UCSD-AML1 (cell line): Measurements from ENCODE around the gene SYNGR1.
"Not testable (repeated sequence)": the region's sequence is repeated elsewhere in the genome, so short reads cannot be mapped to it uniquely, and the experiment has no call there.

Experiments
- DNase-seq: peaks from one replicate; lab custom pipeline; 2025; ENCODE audit not compliant: unreplicated experiment; lab: John Stamatoyannopoulos, UW

The SYNGR1 gene

DNA sequence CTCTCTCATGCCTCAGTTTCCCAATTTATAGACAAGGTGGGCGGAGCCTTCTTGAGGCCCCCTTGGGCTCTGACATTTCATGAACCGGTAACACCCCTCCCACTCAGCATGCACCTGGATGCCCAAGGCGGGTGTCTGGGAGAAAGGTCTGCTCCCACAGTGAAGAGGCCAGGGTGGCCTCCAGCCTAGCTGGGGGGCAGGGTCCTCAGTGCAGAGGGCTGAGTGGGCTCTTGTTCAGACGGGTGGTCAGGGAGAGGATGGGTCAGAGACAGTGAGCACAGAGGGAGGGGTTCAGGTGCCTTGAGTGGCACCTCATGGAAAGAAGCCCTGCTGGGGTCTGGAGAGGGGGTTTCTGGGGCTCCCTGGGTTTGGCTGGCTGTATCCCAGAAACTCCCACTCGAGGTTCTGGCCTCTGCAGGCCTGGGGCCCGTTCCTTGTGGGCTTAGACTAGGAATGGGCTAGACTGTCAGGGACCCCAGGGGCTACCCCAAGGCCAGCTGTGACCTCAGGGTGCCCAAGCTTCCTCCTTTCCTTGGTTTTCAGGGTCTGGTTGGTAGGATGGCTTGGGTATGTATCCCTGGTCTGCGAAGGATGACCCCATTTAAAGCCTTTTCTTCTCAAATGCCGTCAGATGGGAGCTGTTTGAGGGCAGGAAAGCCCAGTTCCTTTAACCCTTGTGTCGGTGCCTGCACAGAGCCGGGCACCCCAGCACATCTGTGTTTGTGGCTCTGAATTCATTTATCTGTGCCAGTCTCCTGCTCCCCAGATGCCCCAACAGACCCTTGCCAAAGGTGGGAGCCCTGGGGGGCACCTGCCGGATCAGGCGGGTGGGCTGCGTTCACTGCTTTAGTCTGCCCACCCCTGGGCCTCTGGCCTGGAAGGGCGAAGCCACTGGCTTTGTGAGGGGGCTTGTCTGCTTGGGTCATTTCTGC lies 1.2 kb downstream of the SYNGR1 start:
- DNase-seq = no peak

DNA sequence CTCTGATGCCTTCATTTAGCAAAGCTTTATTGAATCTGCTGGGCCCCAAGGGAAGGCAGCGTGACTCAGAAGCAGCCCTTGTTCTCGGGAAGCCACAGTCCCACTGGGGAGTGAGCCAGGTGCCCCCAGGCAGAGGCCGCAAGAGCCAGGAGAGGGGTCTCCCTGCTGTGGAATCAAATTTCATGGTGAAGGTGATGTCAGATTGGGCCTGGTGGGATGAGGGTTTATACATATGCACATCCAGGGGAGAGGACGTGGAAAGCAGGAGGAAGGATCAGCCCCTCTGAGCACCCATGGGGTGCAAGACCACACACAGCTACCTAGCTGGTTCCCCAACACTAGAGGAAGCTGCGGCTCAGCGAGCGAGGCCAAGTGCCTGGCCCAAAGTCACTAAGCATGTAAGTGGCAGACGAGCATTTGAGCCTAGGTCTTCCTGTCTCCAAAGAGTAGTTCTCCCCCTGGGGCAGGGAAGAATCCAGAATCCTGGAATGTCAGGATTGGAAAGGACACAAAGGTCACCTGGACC lies 2.0 kb downstream of the SYNGR1 start:
- DNase-seq = no peak

DNA sequence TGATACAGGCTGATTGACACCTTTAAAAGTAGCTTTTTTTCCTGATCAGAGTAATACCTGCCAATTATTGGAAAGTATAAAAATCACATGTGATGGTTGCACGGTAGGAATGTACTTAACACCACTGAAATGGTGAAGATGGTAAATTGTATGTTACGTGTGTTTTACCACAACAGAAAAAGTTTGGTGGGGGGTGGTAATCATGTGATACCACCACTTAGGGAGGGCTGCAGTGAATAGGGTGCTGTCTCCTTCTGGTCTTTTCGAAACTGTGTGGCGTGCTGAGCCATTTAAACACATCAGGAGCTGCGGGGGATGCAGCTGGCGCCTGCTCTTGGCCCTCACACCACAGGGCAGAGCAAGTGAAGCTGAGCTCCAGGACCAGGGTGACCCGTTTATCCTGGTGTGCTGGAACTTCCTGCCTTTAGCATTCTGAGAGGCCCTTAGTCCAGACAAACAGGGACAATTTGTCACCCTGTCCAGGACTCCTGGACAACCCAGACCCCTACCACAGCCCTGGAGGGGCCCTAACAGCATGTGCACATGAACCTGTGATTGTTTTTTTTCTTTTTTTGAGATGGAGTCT lies 2.6 kb downstream of the SYNGR1 start:
- DNase-seq = no peak

DNA sequence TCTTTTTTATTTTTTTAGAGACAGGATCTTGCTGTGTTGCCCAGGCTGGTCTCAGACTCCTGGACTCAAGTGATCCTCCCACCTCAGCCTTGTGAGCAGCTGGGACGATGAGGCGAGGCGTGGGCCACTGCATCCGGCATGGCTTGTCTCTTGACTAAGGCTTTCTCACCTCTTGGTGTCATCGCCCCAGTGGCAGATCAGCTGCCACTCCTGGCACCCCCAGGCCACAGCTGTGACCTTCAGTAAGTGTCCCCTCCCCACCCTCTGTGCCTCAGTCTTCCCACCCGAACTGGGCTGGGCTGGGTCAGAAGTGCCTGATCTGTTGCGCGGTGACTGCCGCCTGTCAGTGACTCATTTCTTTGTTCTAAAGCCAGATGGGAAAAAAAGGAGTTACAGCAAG lies 3.6 kb downstream of the SYNGR1 start:
- no peak for DNase-seq

- DNase-seq = no peak
Observed at GRCh38 chr22:39355080-39355479, 5.3 kb downstream of the SYNGR1 start.

GRCh38 chr22:39355805-39356204 lies 6.0 kb downstream of the SYNGR1 start:
- not testable (repeated sequence) for DNase-seq

GRCh38 chr22:39356464-39356863 lies 6.7 kb downstream of the SYNGR1 start:
- no peak for DNase-seq

DNA sequence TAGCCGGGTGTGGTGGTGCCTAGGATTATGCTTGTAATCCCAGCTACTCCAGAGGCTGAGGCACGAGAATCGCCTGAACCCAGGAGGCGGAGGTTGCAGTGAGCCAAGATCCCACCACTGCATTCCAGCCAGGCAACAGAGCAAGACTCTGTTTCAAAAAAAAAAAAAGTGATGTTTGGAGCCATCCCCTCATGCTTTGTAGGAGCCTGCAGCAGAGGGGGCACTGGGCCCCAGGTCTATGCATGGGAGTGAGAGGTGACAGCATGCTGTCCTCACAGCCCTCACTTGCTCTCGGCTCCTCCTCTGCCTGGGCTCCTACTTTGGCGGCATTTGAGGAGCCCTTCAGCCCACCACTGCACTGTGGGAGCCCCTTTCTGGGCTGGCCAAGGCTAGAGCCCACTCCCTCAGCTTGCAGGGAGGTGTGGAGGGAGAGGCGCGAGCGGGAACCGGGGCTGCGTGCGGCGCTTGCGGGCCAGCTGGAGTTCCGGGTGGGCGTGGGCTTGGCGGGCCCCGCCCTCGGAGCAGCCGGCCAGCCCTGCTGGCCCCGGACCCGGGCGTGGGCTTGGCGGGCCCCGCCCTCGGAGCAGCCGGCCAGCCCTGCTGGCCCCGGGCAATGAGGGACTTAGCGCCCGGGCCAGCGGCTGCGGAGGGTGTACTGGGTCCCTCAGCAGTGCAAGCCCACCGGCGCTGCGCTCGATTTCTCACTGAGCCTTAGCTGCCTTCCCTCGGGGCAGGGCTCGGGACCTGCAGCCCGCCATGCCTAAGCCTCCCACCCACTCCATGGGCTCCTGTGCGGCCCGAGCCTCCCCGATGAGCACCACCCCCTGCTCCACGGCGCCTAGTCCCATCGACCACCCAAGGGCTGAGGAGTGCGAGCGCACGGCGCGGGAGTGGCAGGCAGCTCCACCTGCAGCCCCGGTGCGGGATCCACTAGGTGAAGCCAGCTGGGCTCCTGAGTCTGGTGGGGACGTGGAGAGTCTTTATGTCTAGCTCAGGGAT lies 7.6 kb downstream of the SYNGR1 start:
- DNase-seq = not testable (repeated sequence)

DNA sequence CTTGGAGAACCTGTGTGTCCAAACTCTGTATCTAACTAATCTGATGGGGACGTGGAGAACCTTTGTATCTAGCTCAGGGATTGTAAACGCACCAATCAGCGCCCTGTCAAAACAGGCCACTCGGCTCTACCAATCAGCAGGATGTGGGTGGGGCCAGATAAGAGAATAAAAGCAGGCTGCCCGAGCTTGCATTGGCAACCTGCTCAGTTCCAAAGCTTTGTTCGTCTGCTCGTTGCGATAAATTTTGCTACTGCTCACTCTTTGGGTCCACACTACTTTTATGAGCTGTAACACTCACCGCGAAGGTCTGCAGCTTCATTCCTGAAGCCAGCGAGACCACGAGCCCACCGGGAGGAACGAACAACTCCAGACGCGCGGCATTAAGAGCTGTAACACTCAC lies 8.4 kb downstream of the SYNGR1 start:
- DNase-seq = not testable (repeated sequence)

GRCh38 chr22:39359659-39360195 lies 9.9 kb downstream of the SYNGR1 start:
- DNase-seq = no peak

GRCh38 chr22:39360242-39360641 lies 10.5 kb downstream of the SYNGR1 start:
- DNase-seq = no peak

DNA sequence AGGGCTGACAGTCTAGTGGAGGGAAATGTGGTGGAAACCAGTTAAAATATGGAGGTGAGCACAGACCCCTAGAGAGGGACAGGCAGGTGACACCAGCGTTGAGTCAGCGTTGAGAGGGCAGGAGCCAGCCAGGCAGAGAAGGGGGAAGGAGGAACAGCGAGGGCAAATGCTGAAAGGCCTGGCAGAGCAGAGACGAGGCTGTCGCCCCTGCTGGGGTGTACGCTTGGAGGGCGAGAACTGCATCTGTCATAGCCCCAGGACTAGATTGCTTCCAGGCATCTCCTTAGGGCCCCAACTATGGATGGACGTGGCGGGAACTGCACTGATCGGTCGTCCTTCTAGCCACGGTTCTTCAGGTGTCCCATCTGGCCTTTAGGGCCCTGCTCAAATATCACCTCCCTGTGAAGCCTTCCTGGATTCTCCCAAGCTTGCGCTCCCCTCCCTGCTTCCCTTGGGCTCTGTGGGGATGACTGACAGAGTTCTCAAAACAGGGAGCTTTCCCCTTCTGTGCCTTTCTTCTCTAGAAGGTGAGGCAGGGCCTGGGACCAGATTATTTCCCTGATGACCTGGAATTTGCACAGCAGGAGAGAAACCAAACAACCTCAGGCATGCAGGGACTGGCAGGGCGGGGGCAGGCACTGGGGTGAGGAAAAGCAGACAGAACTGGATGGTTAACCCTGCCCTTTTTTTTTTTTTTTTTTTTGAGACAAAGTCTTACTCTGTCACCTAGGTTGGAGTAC lies 11.1 kb downstream of the SYNGR1 start:
- DNase-seq = no peak

- no peak for DNase-seq
Observed at GRCh38 chr22:39361496-39361895, 11.7 kb downstream of the SYNGR1 start.

GRCh38 chr22:39362271-39362670 lies 12.5 kb downstream of the SYNGR1 start:
- DNase-seq = no peak

GRCh38 chr22:39362932-39363331 lies 13.1 kb downstream of the SYNGR1 start:
- no peak for DNase-seq

- no peak for DNase-seq
Observed at GRCh38 chr22:39363751-39364515, 14.1 kb downstream of the SYNGR1 start.

DNA sequence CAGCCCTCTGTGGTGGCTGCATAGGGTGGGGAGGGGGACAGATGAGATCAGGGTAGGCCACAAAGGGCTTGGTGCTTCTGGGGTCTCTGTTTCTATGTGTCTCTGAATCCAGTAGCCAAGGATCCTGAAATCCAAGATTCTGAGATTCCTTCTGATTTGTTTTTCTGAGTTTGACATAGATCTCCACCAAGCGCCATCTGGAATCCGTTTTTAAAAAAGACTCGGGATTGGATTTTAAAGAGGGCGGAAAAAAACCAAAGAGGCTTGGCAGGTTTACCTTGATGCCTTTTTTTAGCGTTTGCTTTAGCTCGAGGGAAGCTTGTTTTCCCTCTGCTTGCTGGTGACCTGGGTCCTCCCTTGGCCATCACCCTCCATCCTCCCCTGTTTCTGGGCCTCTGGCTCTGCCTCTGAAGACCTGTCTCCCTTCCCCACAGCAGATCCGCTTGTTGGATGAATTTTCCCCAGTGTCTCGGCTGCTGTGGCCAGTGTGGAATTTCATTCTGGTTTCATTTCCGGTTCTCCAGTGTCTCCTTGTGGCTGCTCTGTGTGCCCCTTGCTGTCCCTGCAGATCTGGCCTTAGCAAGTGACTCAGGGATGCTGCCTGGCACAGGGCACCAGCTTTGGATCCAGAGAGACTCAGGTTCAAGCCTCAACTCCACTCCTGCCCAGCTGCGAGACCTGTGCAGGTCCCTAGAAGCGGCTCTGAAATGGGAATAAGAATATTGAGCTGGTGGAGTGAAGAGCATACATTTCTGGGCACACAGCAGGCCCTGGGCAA lies 15.1 kb downstream of the SYNGR1 start:
- DNase-seq = no peak

DNA sequence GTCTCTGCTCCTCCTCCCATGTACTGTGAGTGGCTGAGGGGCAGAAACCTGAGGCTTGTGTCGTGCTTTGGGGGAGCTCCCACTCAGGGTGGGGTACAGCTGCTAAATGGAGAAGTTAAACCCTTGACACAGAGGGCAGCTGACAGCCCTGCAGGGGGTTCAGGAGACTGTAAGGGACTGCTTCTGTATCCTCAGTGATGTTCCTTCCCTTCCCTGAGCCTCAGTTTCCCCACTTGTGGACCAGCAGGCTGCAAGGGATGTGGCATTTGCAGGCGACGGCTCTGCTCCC lies 15.6 kb downstream of the SYNGR1 start:
- no peak for DNase-seq

DNA sequence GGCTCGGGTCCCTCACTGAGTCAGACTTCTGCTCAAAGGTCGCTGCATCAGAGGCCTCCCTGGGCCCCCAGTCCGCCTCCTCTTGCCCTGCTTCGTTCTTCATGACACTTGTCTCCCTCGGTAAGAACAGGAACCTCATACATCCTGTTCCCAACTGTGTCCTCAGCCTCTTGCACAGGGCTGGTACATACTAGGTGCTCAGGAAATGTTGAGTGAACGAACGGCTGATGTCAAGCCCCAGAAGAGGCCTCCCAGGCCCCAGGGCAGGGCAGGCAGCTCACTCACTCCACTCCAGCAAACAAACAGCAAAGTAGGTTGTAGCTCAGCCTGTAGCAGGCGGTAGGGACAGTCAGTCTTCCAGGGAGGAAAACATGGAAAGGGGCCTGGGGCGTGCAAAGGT lies 17.2 kb downstream of the SYNGR1 start:
- DNase-seq = no peak
